GM23338 (cell line): ENCODE data around the gene DIAPH3.

Source experiments
- CREB1 ChIP-seq: fragments of 250-450 bp; sonication (Bioruptor Pico); IDR thresholded peaks from 2 replicates; pipeline ENCODE4 v1.5.0; 2020; ENCODE audit warnings: low read depth, mild to moderate bottlenecking, moderate library complexity
- EZH2 ChIP-seq: fragments of 200-600 bp; sonication (generic); IDR thresholded peaks from one replicate; pipeline ENCODE4 v1.8.0; 2017; ENCODE audit warnings: antibody characterized with exemption, mild to moderate bottlenecking, low read depth; ENCODE audit not compliant: unreplicated experiment
- EZH2phosphoT487 ChIP-seq: fragments of 200-600 bp; sonication (generic); IDR thresholded peaks from one replicate; pipeline ENCODE4 v1.8.1; 2018; ENCODE audit warnings: antibody characterized with exemption; ENCODE audit not compliant: unreplicated experiment
- JUNB ChIP-seq: IDR thresholded peaks from one replicate; pipeline ENCODE4 v1.6.1; 2016; ENCODE audit warnings: antibody characterized with exemption; ENCODE audit not compliant: unreplicated experiment
- NANOG ChIP-seq: IDR thresholded peaks from 2 replicates; pipeline ENCODE4 v1.6.1; 2016; ENCODE audit warnings: antibody characterized with exemption, borderline replicate concordance
- POLR2AphosphoS5 ChIP-seq: IDR thresholded peaks from 2 replicates; pipeline ENCODE4 v1.6.1; 2016; ENCODE audit warnings: antibody characterized with exemption, low read depth
- REST ChIP-seq: IDR thresholded peaks from one replicate; pipeline ENCODE4 v1.6.1; 2018; ENCODE audit warnings: antibody characterized with exemption; ENCODE audit not compliant: unreplicated experiment
- STAT1 ChIP-seq: IDR thresholded peaks from one replicate; pipeline ENCODE4 v1.6.1; 2016; ENCODE audit warnings: antibody characterized with exemption; ENCODE audit not compliant: unreplicated experiment
- ZNF114 ChIP-seq: fragments of 250-450 bp; sonication (Bioruptor Pico); IDR thresholded peaks from 2 replicates; pipeline ENCODE4 v1.5.0; 2020; ENCODE audit warnings: mild to moderate bottlenecking, moderate library complexity
- ZNF331 ChIP-seq: fragments of 250-450 bp; sonication (Bioruptor Pico); IDR thresholded peaks from 2 replicates; pipeline ENCODE4 v1.5.0; 2020; ENCODE audit warnings: low read depth, mild to moderate bottlenecking, moderate library complexity
- TF ChIP-seq, protein P1 (sequence below), 2 experiments: fragments of 200-600 bp in 1 of 2; sonication (generic) in 1 of 2; conservative IDR thresholded peaks; 2 replicates each; pipeline versions ENCODE4 v1.5.1 to v1.6.1; 2016 to 2017; ENCODE audit warnings: antibody characterized with exemption in 2 of 2, low read depth in 2 of 2, mild to moderate bottlenecking in 2 of 2, moderate library complexity in 1 of 2
- TF ChIP-seq, protein P2 (sequence below): IDR thresholded peaks from 2 replicates; pipeline ENCODE4 v1.6.1; 2016; ENCODE audit warnings: antibody characterized with exemption
- TF ChIP-seq, protein P3 (sequence below): fragments of 250-450 bp; sonication (Bioruptor Pico); IDR thresholded peaks from 2 replicates; pipeline ENCODE4 v1.5.0; 2020; ENCODE audit warnings: mild to moderate bottlenecking, moderate library complexity

- TF ChIP-seq, protein P1, sequence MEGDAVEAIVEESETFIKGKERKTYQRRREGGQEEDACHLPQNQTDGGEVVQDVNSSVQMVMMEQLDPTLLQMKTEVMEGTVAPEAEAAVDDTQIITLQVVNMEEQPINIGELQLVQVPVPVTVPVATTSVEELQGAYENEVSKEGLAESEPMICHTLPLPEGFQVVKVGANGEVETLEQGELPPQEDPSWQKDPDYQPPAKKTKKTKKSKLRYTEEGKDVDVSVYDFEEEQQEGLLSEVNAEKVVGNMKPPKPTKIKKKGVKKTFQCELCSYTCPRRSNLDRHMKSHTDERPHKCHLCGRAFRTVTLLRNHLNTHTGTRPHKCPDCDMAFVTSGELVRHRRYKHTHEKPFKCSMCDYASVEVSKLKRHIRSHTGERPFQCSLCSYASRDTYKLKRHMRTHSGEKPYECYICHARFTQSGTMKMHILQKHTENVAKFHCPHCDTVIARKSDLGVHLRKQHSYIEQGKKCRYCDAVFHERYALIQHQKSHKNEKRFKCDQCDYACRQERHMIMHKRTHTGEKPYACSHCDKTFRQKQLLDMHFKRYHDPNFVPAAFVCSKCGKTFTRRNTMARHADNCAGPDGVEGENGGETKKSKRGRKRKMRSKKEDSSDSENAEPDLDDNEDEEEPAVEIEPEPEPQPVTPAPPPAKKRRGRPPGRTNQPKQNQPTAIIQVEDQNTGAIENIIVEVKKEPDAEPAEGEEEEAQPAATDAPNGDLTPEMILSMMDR (conservative IDR thresholded peaks at IDR 0.05; ENCODE audit: low read depth in 2 of 2): no peak
- TF ChIP-seq EZH2phosphoT487 (no peak), POLR2AphosphoS5 (no peak), NANOG (no peak), REST (no peak), STAT1 (no peak), CREB1 (no peak), EZH2 (no peak), JUNB (no peak), ZNF331 (no peak), ZNF114 (CRISPR knock-in tag) (no peak)
- TF ChIP-seq, protein P2, sequence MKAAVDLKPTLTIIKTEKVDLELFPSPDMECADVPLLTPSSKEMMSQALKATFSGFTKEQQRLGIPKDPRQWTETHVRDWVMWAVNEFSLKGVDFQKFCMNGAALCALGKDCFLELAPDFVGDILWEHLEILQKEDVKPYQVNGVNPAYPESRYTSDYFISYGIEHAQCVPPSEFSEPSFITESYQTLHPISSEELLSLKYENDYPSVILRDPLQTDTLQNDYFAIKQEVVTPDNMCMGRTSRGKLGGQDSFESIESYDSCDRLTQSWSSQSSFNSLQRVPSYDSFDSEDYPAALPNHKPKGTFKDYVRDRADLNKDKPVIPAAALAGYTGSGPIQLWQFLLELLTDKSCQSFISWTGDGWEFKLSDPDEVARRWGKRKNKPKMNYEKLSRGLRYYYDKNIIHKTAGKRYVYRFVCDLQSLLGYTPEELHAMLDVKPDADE: no peak
- TF ChIP-seq, protein P3, sequence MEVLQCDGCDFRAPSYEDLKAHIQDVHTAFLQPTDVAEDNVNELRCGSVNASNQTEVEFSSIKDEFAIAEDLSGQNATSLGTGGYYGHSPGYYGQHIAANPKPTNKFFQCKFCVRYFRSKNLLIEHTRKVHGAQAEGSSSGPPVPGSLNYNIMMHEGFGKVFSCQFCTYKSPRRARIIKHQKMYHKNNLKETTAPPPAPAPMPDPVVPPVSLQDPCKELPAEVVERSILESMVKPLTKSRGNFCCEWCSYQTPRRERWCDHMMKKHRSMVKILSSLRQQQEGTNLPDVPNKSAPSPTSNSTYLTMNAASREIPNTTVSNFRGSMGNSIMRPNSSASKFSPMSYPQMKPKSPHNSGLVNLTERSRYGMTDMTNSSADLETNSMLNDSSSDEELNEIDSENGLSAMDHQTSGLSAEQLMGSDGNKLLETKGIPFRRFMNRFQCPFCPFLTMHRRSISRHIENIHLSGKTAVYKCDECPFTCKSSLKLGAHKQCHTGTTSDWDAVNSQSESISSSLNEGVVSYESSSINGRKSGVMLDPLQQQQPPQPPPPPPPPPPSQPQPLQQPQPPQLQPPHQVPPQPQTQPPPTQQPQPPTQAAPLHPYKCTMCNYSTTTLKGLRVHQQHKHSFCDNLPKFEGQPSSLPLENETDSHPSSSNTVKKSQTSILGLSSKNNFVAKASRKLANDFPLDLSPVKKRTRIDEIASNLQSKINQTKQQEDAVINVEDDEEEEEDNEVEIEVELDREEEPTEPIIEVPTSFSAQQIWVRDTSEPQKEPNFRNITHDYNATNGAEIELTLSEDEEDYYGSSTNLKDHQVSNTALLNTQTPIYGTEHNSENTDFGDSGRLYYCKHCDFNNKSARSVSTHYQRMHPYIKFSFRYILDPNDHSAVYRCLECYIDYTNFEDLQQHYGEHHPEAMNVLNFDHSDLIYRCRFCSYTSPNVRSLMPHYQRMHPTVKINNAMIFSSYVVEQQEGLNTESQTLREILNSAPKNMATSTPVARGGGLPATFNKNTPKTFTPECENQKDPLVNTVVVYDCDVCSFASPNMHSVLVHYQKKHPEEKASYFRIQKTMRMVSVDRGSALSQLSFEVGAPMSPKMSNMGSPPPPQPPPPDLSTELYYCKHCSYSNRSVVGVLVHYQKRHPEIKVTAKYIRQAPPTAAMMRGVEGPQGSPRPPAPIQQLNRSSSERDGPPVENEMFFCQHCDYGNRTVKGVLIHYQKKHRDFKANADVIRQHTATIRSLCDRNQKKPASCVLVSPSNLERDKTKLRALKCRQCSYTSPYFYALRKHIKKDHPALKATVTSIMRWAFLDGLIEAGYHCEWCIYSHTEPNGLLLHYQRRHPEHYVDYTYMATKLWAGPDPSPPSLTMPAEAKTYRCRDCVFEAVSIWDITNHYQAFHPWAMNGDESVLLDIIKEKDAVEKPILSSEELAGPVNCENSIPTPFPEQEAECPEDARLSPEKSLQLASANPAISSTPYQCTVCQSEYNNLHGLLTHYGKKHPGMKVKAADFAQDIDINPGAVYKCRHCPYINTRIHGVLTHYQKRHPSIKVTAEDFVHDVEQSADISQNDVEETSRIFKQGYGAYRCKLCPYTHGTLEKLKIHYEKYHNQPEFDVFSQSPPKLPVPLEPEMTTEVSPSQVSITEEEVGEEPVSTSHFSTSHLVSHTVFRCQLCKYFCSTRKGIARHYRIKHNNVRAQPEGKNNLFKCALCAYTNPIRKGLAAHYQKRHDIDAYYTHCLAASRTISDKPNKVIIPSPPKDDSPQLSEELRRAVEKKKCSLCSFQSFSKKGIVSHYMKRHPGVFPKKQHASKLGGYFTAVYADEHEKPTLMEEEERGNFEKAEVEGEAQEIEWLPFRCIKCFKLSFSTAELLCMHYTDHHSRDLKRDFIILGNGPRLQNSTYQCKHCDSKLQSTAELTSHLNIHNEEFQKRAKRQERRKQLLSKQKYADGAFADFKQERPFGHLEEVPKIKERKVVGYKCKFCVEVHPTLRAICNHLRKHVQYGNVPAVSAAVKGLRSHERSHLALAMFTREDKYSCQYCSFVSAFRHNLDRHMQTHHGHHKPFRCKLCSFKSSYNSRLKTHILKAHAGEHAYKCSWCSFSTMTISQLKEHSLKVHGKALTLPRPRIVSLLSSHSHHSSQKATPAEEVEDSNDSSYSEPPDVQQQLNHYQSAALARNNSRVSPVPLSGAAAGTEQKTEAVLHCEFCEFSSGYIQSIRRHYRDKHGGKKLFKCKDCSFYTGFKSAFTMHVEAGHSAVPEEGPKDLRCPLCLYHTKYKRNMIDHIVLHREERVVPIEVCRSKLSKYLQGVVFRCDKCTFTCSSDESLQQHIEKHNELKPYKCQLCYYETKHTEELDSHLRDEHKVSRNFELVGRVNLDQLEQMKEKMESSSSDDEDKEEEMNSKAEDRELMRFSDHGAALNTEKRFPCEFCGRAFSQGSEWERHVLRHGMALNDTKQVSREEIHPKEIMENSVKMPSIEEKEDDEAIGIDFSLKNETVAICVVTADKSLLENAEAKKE (CRISPR knock-in tag): no peak
These were observed 184.9 kb downstream of the DIAPH3 start for GRCh38 chr13:59978862-59979261.
